H1 (cell line): ENCODE measurements around the gene CCDC124. TPM values are rescaled to one million over a fixed set of nuclear protein-coding genes. Genes with fewer than 3 reads are reported as not detected.

Experiments
- CTCF ChIA-PET: fragments of 300-600 bp; sonication (Branson Sonifier 250); formaldehyde crosslinking; loops from one replicate; lab custom pipeline; 2021; ENCODE audit not compliant: partially characterized antibody; lab: Charles Lee
- POLR2A ChIA-PET: fragments of 300-600 bp; sonication (Branson Sonifier 250); formaldehyde crosslinking; loops from one replicate; lab custom pipeline; 2021; ENCODE audit warnings: inconsistent platforms; ENCODE audit not compliant: partially characterized antibody; lab: Charles Lee
- DNase-seq, 2 experiments: peaks; one replicate each; pipeline versions ENCODE4 v3.0.0 to v3.0.0-alpha.2; 2010 to 2022; ENCODE audit warnings: low spot score in 2 of 2, low read depth in 1 of 2, mixed read lengths in 1 of 2
- FAIRE-seq: peaks from 2 replicates; lab custom pipeline; 2011; peaks lifted over from hg19 to GRCh38; lab: Jason Lieb, UNC
- H2AFZ ChIP-seq: 2 replicates; pipeline ENCODE4 v1.8.1; 2012; ENCODE audit warnings: low read length, inconsistent platforms
- H2AK5ac ChIP-seq: 2 replicates; pipeline ENCODE4 v1.6.1; 2013; ENCODE audit warnings: low read depth, low read length
- H2BK120ac ChIP-seq: replicated peaks from 2 replicates; pipeline ENCODE3; 2013; ENCODE audit warnings: low read depth, low read length, inconsistent platforms
- H2BK12ac ChIP-seq: 2 replicates; pipeline ENCODE4 v1.6.1; 2013; ENCODE audit warnings: low read depth, low read length
- H2BK15ac ChIP-seq: 2 replicates; pipeline ENCODE4 v1.6.1; 2013; ENCODE audit warnings: low read length
- H2BK20ac ChIP-seq: 2 replicates; pipeline ENCODE4 v1.6.1; 2013; ENCODE audit warnings: low read length
- H2BK5ac ChIP-seq: 2 replicates; pipeline ENCODE4 v1.6.1; 2013; ENCODE audit warnings: low read depth, low read length
- H3K14ac ChIP-seq: 2 replicates; pipeline ENCODE4 v1.6.1; 2013; ENCODE audit warnings: inconsistent platforms; ENCODE audit not compliant: insufficient read length
- H3K18ac ChIP-seq: 2 replicates; pipeline ENCODE4 v1.6.1; 2013; ENCODE audit warnings: low read length; ENCODE audit errors: extremely low read depth
- H3K23ac ChIP-seq: 2 replicates; pipeline ENCODE4 v1.6.1; 2013; ENCODE audit warnings: inconsistent platforms; ENCODE audit not compliant: insufficient read length
- H3K23me2 ChIP-seq: 2 replicates; pipeline ENCODE4 v1.6.1; 2013; ENCODE audit warnings: low read depth, low read length
- H3K27ac ChIP-seq: 2 replicates; pipeline ENCODE4 v1.6.1; 2011; ENCODE audit warnings: low read depth, low read length, inconsistent platforms
- H3K27me3 ChIP-seq, 4 experiments: replicated peaks in 1 of 4; 1 replicate in 1 of 4; 2 replicates in 3 of 4; pipeline versions ENCODE4 v1.6.1 to v1.8.1; 2011 to 2013; ENCODE audit warnings: low read length in 3 of 4, mild to moderate bottlenecking in 3 of 4, inconsistent platforms in 2 of 4, mixed read lengths in 2 of 4, moderate library complexity in 1 of 4; ENCODE audit not compliant: control insufficient read depth in 3 of 4, insufficient read depth in 3 of 4; ENCODE audit errors: extremely low read depth in 1 of 4
- H3K36me3 ChIP-seq, 4 experiments: 2 replicates each; pipeline versions ENCODE4 v1.6.1 to v1.8.1; 2011 to 2013; ENCODE audit warnings: mild to moderate bottlenecking in 4 of 4, low read length in 3 of 4, moderate library complexity in 2 of 4, control low read depth in 1 of 4, inconsistent platforms in 1 of 4; ENCODE audit not compliant: insufficient read depth in 4 of 4, control insufficient read depth in 2 of 4
- H3K4ac ChIP-seq: replicated peaks from 2 replicates; pipeline ENCODE3; 2013; ENCODE audit warnings: low read length, low read depth, mixed read lengths, inconsistent platforms; ENCODE audit not compliant: insufficient read length
- H3K4me1 ChIP-seq, 4 experiments: replicated peaks in 1 of 4; 1 replicate in 1 of 4; 2 replicates in 3 of 4; pipeline versions ENCODE4 v1.6.1 to v1.8.1; 2011 to 2013; ENCODE audit warnings: low read length in 3 of 4, inconsistent platforms in 2 of 4, mixed read lengths in 1 of 4; ENCODE audit not compliant: insufficient read depth in 4 of 4, control insufficient read depth in 3 of 4
- H3K4me2 ChIP-seq, 2 experiments: 2 replicates each; pipeline versions ENCODE4 v1.6.1 to v1.8.1; 2011 to 2013; ENCODE audit warnings: low read depth in 2 of 2, low read length in 2 of 2, control low read depth in 1 of 2, inconsistent platforms in 1 of 2, mild to moderate bottlenecking in 1 of 2; ENCODE audit not compliant: insufficient read depth in 1 of 2
- H3K4me3 ChIP-seq, 4 experiments: fragments of 200-600, 300-600 bp in 1 of 4; sonication (generic), shearing (Covaris generic), sonication (Bioruptor Twin) in 1 of 4; 2 replicates each; pipeline versions ENCODE4 v1.5.1 to v1.8.1; 2011 to 2016; ENCODE audit warnings: low read length in 4 of 4, low read depth in 3 of 4, control low read depth in 2 of 4, inconsistent platforms in 2 of 4, mild to moderate bottlenecking in 2 of 4, mixed read lengths in 1 of 4, moderate library complexity in 1 of 4; ENCODE audit not compliant: insufficient read depth in 2 of 4; ENCODE audit errors: extremely low read depth in 1 of 4
- H3K56ac ChIP-seq: replicated peaks from 2 replicates; pipeline ENCODE3; 2013; ENCODE audit warnings: low read depth, mild to moderate bottlenecking, mixed read lengths, low read length, inconsistent platforms; ENCODE audit not compliant: insufficient read length
- H3K79me1 ChIP-seq: 2 replicates; pipeline ENCODE4 v1.6.1; 2013; ENCODE audit warnings: low read depth, low read length, control low read depth
- H3K79me2 ChIP-seq, 2 experiments: 2 replicates each; pipeline versions ENCODE4 v1.6.1 to v1.8.1; 2012 to 2013; ENCODE audit warnings: low read length in 2 of 2, mild to moderate bottlenecking in 2 of 2, inconsistent platforms in 1 of 2; ENCODE audit not compliant: insufficient read depth in 2 of 2, control insufficient read depth in 1 of 2
- H3K9ac ChIP-seq, 4 experiments: replicated peaks in 1 of 4; 1 replicate in 1 of 4; 2 replicates in 3 of 4; pipeline versions ENCODE4 v1.6.1 to v1.8.1; 2011 to 2013; ENCODE audit warnings: low read depth in 3 of 4, low read length in 3 of 4, control low read depth in 2 of 4, mild to moderate bottlenecking in 2 of 4, moderate library complexity in 2 of 4, inconsistent platforms in 1 of 4; ENCODE audit errors: extremely low read depth in 1 of 4
- H3K9me3 ChIP-seq, 2 experiments: 2 replicates each; pipeline versions ENCODE4 v1.6.1 to v1.8.1; 2012 to 2013; ENCODE audit warnings: mild to moderate bottlenecking in 2 of 2, moderate library complexity in 2 of 2, control low read depth in 1 of 2, inconsistent platforms in 1 of 2, low read depth in 1 of 2, low read length in 1 of 2, mixed read lengths in 1 of 2; ENCODE audit not compliant: insufficient read depth in 2 of 2
- H4K20me1 ChIP-seq, 2 experiments: replicated peaks in 1 of 2; 2 replicates each; pipeline versions ENCODE3 to v1.8.1; 2011 to 2013; ENCODE audit warnings: inconsistent platforms in 2 of 2, low read length in 2 of 2, mild to moderate bottlenecking in 1 of 2; ENCODE audit not compliant: insufficient read depth in 2 of 2, control insufficient read depth in 1 of 2
- H4K5ac ChIP-seq: 2 replicates; pipeline ENCODE4 v1.6.1; 2013; ENCODE audit warnings: low read length, low read depth, mixed read lengths, inconsistent platforms; ENCODE audit not compliant: insufficient read length
- H4K8ac ChIP-seq: 2 replicates; pipeline ENCODE4 v1.8.0; 2013; ENCODE audit warnings: mild to moderate bottlenecking, moderate library complexity, low read length, inconsistent platforms; ENCODE audit not compliant: insufficient read depth; ENCODE audit errors: extremely low read depth
- H4K91ac ChIP-seq: replicated peaks from 2 replicates; pipeline ENCODE3; 2013; ENCODE audit warnings: low read length, mixed read lengths, inconsistent platforms; ENCODE audit not compliant: insufficient read length
- CHD1 ChIP-seq: IDR thresholded peaks from 2 replicates; pipeline ENCODE4 v1.6.1; 2012; ENCODE audit warnings: low read depth, low read length, improper control_type of control experiment
- FOSL1 ChIP-seq: IDR thresholded peaks from 2 replicates; pipeline ENCODE4 v1.6.1; 2011; ENCODE audit warnings: mild to moderate bottlenecking, low read depth, low read length, moderate library complexity; ENCODE audit not compliant: insufficient read depth
- HDAC6 ChIP-seq: IDR thresholded peaks from one replicate; pipeline ENCODE4 v1.7.1; 2012; ENCODE audit warnings: low read depth, mild to moderate bottlenecking, inconsistent platforms, low read length, moderate library complexity
- JUN ChIP-seq: IDR thresholded peaks from 2 replicates; pipeline ENCODE4 v1.6.1; 2011; ENCODE audit warnings: low read depth, mild to moderate bottlenecking, improper control_type of control experiment, low read length
- KDM1A ChIP-seq: fragments of 200-600, 300-600 bp; sonication (generic); IDR thresholded peaks from 2 replicates; pipeline ENCODE4 v1.7.1; 2016; ENCODE audit warnings: mild to moderate bottlenecking, low read length, borderline replicate concordance
- MAFK ChIP-seq: IDR thresholded peaks from 2 replicates; pipeline ENCODE4 v1.6.1; 2012; ENCODE audit warnings: low read depth, mild to moderate bottlenecking, improper control_type of control experiment, low read length
- SP2 ChIP-seq: IDR thresholded peaks from 2 replicates; pipeline ENCODE4 v1.6.1; 2012; ENCODE audit warnings: mild to moderate bottlenecking, low read length, inconsistent platforms
- WGBS, 2 experiments: shearing (Covaris generic) in 1 of 2; methylation state at CpG; one replicate each; pipeline versions ENCODE4 v1.1.6 to v1.1.7; 2013 to 2015; ENCODE audit warnings: low lambda C conversion rate in 2 of 2, mixed read lengths in 2 of 2, inconsistent platforms in 1 of 2, low coverage in 1 of 2, missing lambda C conversion rate in 1 of 2; ENCODE audit not compliant: insufficient replicate concordance in 2 of 2, insufficient coverage in 1 of 2, insufficient read length in 1 of 2; ENCODE audit errors: extremely low coverage in 1 of 2, missing lambda C conversion rate in 1 of 2; 5-methylcytosine and 5-hydroxymethylcytosine counted together
- polyA plus RNA-seq, 7 experiments: library from polyadenylated mRNA; depleted of rRNA in 3 of 7; stranded (reverse) in 5 of 7; unstranded in 2 of 7; fragments of >200 nt in 5 of 7; fragments of 200-250 nt in 2 of 7; gene quantifications; 1 replicate in 5 of 7; 2 replicates in 1 of 7; 4 replicates in 1 of 7; pipeline versions ENCODE4 v1.2.1 to v1.2.3, GENCODE V29; 2011 to 2013; ENCODE audit warnings: missing spikeins in 2 of 7, mixed read lengths in 2 of 7
- total RNA-seq: library from RNA; stranded (reverse); fragmentation: NEBNext Ultra II Directional; extraction: Animal tissue kit (Norgen Biotek cat#: 25700); gene quantifications from 2 replicates; pipeline ENCODE4 v1.2.1, GENCODE V29; 2021

The CCDC124 gene
- total and polyA plus RNA-seq, 2 of the 8 experiments (the other 6 are each of a cell fraction or from before 2014, with no cell fraction given) = 95.2 to 103 TPM

DNA sequence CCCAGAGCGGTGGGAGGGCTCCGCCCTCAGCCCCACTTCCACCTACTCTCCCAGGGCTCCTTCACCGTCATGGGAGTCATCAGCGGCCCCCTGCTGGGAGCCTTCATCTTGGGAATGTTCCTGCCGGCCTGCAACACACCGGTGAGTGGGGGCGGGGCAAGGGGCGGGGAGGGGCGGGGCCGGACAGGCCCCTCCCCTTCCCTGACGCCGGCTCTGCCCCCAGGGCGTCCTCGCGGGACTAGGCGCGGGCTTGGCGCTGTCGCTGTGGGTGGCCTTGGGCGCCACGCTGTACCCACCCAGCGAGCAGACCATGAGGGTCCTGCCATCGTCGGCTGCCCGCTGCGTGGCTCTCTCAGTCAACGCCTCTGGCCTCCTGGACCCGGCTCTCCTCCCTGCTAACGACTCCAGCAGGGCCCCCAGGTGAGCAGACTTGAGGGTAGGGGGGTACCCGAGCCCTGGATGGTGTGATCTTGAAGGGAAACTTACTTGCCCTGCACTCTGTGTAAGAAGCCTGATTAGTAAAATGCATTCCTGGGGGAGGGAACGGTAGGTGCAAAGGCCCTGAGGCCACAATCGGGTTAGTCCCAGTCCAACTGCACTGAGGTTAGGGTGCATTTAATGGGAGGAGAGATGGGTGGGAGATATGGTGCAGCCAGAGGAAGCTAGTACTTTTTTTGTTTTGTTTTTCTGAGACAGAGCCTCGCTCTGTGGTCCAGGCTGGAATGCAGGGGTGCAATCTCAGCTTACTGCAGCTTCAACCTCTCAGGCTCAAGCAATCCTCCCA, 49.0 kb upstream of the CCDC124 start:
- H2BK20ac ChIP-seq = no peak overlapping the region
- POLR2A ChIA-PET = interaction anchor here (0.6 to 1.0 kb wide), 4 partner anchors 18 to 395 kb away, joined by 3 read pairs; partner anchors contain the start of gene RPL18A

More for the DNA sequence above, 49.0 kb upstream of the CCDC124 start:
- Histone ChIP-seq H3K4ac (no peak overlapping the region), H4K20me1 (no peaks in the 10 kb centered on the region), H3K36me3 (no peaks in the 10 kb centered on the region), H3K9me3 (no peaks in the 10 kb centered on the region), H2AFZ (no peak overlapping the region), H3K18ac (no peak overlapping the region), H2BK5ac (no peak overlapping the region), H4K5ac (no peak overlapping the region), H2BK15ac (no peak overlapping the region), H2BK120ac (no peak overlapping the region), H4K91ac (no peak overlapping the region), H3K27me3 (no peaks in the 10 kb centered on the region; a peak in 1 of 7 replicates), H2AK5ac (no peak overlapping the region), H4K8ac (no peak overlapping the region), H3K56ac (no peak overlapping the region), H3K23me2 (no peaks in the 10 kb centered on the region), H3K4me1 (no peaks in the 10 kb centered on the region), H3K79me1 (no peaks in the 10 kb centered on the region), H3K27ac (no peak overlapping the region), H2BK12ac (no peak overlapping the region), H3K79me2 (no peaks in the 10 kb centered on the region), H3K9ac (no peak overlapping the region), H3K23ac (no peak overlapping the region), H3K4me3 (no peak overlapping the region), H3K4me2 (no peak overlapping the region), H3K14ac (no peak overlapping the region)
- CTCF ChIA-PET = interaction anchor here (0.6 to 1.3 kb wide), 5 partner anchors 39 to 316 kb away, joined by 3 to 4 read pairs (median 3); partner anchors contain the start of gene CCDC124
- FAIRE-seq (no peak), DNase-seq (no peak)
- 95% methylated on average over 11 of the region's 33 CpGs; no CpG with 5 or more reads in 1 of the 2 experiments for WGBS, 2 experiments
- TF ChIP-seq SP2 = no peak
- no peak for TF ChIP-seq HDAC6
- no peak for TF ChIP-seq JUN
- TF ChIP-seq CHD1 = no peak
- TF ChIP-seq FOSL1 = no peak
- no peak for TF ChIP-seq MAFK
- peak; percentile 88 for TF ChIP-seq KDM1A
- TF ChIP-seq, all 59 proteins: peak for 1
